Cardiac fibroblast (primary cell): ENCODE data around the gene KLRG1.

Source experiments
- DNase-seq, 2 donors: peaks; one replicate each; pipeline versions ENCODE4 v3.0.0 to v3.0.0-alpha.2; 2010; ENCODE audit warnings: low read depth in 2 of 2
- H3K4me3 ChIP-seq, 2 donors: replicated peaks in 1 of 2; 1 replicate in 1 of 2; 2 replicates in 1 of 2; pipeline ENCODE4 v1.5.1; 2011; ENCODE audit warnings: low read depth in 2 of 2, low read length in 2 of 2, mild to moderate bottlenecking in 2 of 2, moderate library complexity in 1 of 2
- CTCF ChIP-seq: IDR thresholded peaks from one replicate; pipeline ENCODE4 v1.5.1; 2011; ENCODE audit warnings: low read depth, mild to moderate bottlenecking, low read length, inconsistent platforms

KLRG1 gene

GRCh38 chr12:8949342-8950220 lies 39.8 kb upstream of the KLRG1 start, which contains the start of gene M6PR:
Gene M6PR (minus strand): TSS chr12:8949645. CDS start chr12:8946404, 3,241 bp downstream.
- TF ChIP-seq CTCF: peak; percentile 65
- peak within 1 kb of the TSS; percentile 85 to 91 for H3K4me3 ChIP-seq
- peak; percentile 95 to 96 for DNase-seq

GRCh38 chr12:8950221-8950527 lies 39.2 kb upstream of the KLRG1 start:
- no peak for TF ChIP-seq CTCF
- peak overlapping the region; percentile 85 to 91 for H3K4me3 ChIP-seq
- no peak for DNase-seq

- peak overlapping the region; percentile 85 to 91 for H3K4me3 ChIP-seq
- no peak for TF ChIP-seq CTCF
- peak in 1 of 2 donors; percentile 5 for DNase-seq
These were observed 38.5 kb upstream of the KLRG1 start for GRCh38 chr12:8950702-8951478.

- no peak for DNase-seq
These were observed 37.6 kb upstream of the KLRG1 start for GRCh38 chr12:8951744-8952143.

GRCh38 chr12:8953773-8954402 lies 35.5 kb upstream of the KLRG1 start:
- no peak for DNase-seq
- no peak for TF ChIP-seq CTCF
- H3K4me3 ChIP-seq: no peak overlapping the region

More at GRCh38 chr12:8951744-8952143, 37.6 kb upstream of the KLRG1 start:
- no peak overlapping the region for H3K4me3 ChIP-seq
- TF ChIP-seq CTCF: no peak

- no peak overlapping the region for H3K4me3 ChIP-seq
- no peak for TF ChIP-seq CTCF
- DNase-seq: no peak
These were observed 33.3 kb upstream of the KLRG1 start for GRCh38 chr12:8956073-8956472.
